H1 (cell line): ENCODE results near the gene RRH.

Experiments used
- CTCF ChIP-seq, 3 experiments: IDR thresholded peaks; 1 replicate in 2 of 3; 2 replicates in 1 of 3; pipeline versions ENCODE4 v1.5.1 to v1.6.1; 2011; ENCODE audit warnings: low read length in 3 of 3, mild to moderate bottlenecking in 3 of 3, inconsistent platforms in 2 of 3, low read depth in 1 of 3, moderate library complexity in 1 of 3; ENCODE audit not compliant: insufficient read depth in 1 of 3; ENCODE audit errors: control extremely low read depth in 1 of 3
- MAX ChIP-seq: IDR thresholded peaks from 2 replicates; pipeline ENCODE4 v1.6.1; 2012; ENCODE audit warnings: inconsistent platforms
- POLR2A ChIP-seq, 2 experiments: IDR thresholded peaks; 1 replicate in 1 of 2; 2 replicates in 1 of 2; pipeline ENCODE4 v1.6.1; 2011; ENCODE audit warnings: low read depth in 2 of 2, low read length in 2 of 2, mild to moderate bottlenecking in 2 of 2; ENCODE audit errors: control extremely low read depth in 1 of 2

- no peak for TF ChIP-seq MAX
- no peak for TF ChIP-seq POLR2A (IDR thresholded peaks at IDR 0.05; ENCODE audit: control extremely low read depth in 1 of 2, low read depth in 2 of 2, low read length in 2 of 2)
- TF ChIP-seq CTCF (IDR thresholded peaks at IDR 0.05; ENCODE audit: control extremely low read depth in 1 of 3, insufficient read depth in 1 of 3, low read depth in 1 of 3, low read length in 3 of 3): no peak
Measured at GRCh38 chr4:109795059-109795458, 32.7 kb upstream of the RRH start.
